HG02623 (cell line): ENCODE measurements around the gene MYZAP.

Experiments
- ATAC-seq: cut with Tn5 transposase; IDR thresholded peaks from one replicate; pipeline ENCODE4 v1.9.1; 2021; ENCODE audit warnings: moderate library complexity; ENCODE audit not compliant: unreplicated experiment

Gene MYZAP, protein sequence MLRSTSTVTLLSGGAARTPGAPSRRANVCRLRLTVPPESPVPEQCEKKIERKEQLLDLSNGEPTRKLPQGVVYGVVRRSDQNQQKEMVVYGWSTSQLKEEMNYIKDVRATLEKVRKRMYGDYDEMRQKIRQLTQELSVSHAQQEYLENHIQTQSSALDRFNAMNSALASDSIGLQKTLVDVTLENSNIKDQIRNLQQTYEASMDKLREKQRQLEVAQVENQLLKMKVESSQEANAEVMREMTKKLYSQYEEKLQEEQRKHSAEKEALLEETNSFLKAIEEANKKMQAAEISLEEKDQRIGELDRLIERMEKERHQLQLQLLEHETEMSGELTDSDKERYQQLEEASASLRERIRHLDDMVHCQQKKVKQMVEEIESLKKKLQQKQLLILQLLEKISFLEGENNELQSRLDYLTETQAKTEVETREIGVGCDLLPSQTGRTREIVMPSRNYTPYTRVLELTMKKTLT

GRCh38 chr15:57591822-57592367 is at the start of gene MYZAP:
Gene MYZAP (plus strand): TSS chr15:57591904. CDS start chr15:57592035, 131 bp downstream.
- ATAC-seq = no peak

DNA sequence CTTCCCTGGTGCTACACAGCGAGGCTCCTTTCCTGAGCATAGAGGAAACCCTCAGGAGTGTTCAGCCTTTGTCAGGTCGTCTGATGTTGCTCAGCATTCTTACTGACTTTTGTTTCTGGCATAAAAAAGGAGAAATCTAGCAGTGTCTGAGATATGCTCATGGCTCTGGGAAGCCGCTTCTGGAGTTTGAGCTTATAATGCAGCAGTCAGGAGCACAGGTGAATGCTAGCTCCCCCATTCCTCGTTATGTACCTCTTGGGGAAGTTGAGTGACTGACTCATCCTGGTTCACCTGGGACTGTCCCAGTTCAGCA is 49.2 kb upstream of the MYZAP start:
- no peak for ATAC-seq

GRCh38 chr15:57544848-57545480 is 46.7 kb upstream of the MYZAP start:
- no peak for ATAC-seq

- ATAC-seq = no peak
Measured at GRCh38 chr15:57545995-57546394, 45.7 kb upstream of the MYZAP start.

- no peak for ATAC-seq
Measured at GRCh38 chr15:57547243-57547755, 44.4 kb upstream of the MYZAP start.

- ATAC-seq = no peak
Measured at GRCh38 chr15:57548351-57548750, 43.4 kb upstream of the MYZAP start.

GRCh38 chr15:57548835-57549234 is 42.9 kb upstream of the MYZAP start:
- ATAC-seq = no peak

- ATAC-seq = no peak
Measured at GRCh38 chr15:57549935-57550334, 41.8 kb upstream of the MYZAP start.

DNA sequence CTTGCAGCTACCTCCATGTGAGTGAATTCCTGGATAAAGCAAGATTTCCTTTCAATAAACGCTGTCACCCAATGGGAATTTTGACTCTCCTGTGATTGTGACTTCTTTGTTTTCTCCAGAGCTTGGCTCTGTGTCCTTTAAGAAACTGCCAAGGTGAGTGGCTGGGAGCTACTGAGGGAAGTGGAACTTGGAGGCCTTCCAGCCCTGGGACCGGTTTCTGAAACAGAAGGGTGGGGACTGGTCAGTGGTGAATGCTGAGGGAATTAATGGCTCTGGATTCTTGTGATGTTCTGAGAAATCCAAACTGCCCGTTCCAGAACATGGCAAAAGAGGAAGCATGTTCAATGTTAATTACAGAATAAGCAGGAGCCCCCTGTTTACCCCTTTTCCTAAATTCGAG is 41.1 kb upstream of the MYZAP start:
- no peak for ATAC-seq

DNA sequence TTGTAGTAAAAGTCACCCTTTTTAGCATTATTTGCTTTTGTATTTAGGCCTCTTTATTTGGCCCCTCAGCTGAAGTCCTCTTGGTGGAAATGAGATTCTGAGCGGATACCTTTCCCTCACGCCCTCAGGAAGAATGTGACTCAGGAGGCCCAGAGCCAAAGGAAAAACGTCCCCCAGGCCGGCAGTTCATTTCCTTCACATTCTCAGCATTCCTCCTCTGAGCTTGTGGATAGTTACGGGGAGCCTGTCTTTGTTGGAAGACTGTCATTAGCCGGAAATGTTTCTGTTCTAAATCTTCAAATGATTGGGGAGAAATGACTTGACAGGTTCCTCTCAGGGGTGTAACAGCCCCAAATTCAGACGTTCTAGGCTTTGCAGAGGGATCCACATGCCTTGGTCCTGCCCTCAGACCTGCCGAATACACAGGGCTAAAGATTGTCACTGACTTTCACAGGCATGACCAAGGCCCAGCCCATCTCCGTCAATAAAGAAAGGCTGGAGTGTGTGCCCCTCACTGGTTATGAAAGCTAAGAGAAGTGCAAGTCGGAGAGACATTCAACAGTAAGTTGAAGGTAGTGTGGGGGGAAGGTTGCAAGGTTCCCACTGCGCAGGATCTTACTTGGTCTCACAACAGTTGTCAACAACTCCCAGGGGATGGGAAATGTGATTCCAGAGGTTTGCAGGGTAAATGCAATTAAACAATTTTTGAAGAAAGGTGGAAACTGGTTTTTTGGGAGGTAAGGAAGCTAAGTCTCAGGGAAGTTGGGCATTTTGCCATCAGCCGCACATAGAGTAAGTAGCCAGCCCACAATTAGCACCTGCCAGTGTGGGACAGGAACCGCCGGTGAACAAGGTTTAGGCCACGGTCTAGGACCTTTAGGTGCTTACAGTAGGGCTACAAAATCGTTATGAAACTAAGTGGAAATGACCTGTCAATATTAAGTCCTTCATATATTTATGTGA is 39.7 kb upstream of the MYZAP start:
- ATAC-seq = no peak

DNA sequence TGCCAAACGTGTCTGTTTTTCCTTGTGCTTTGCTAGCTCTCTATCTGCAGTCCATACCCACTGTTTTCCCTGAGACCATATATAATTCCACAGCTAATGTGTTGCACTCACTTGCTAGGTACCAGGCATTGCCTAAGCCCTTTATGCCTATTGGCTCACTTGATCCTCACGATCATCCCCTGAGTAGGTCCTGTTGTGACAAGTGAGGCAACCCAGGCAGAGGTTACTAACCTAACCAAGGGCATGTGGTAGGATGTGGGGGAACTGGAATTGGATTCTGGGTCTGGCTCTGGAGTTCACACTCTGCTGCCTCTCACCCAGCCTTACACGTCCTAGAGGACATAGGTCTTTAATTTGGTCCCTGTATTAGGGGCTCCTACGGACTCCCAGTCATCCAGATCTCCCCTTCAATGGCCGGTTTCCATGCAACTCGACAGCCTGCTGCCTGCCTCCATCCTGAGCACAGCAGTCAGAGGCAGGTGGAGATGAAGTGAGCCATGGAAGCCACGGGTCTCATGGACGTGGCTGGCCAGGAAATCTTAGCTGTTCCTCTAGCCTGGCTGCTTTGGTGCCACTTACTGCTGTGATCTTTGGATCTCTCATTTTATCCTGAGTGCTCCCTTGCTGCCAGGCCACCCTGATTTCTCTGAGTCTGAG is 38.9 kb upstream of the MYZAP start:
- ATAC-seq = no peak

DNA sequence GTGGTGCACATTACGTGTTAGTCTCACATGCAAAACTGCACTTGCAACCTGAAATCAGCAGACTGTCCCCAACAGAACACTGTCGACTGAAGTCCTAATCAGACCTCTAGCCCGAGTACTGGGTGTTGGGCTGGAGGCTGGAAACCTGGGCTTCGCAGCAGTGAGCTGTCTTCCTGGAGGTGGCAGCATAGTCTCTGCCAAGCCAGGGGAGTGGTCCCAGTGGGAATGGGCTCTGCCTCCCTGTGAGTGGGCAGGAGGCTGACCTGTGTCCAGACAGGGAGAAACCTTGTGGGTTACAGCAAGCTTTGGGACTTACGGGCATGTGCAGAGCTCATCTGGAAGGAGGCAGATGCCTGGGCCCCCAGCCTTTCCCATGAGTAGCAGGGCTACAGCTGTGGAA is 38.2 kb upstream of the MYZAP start:
- no peak for ATAC-seq

DNA sequence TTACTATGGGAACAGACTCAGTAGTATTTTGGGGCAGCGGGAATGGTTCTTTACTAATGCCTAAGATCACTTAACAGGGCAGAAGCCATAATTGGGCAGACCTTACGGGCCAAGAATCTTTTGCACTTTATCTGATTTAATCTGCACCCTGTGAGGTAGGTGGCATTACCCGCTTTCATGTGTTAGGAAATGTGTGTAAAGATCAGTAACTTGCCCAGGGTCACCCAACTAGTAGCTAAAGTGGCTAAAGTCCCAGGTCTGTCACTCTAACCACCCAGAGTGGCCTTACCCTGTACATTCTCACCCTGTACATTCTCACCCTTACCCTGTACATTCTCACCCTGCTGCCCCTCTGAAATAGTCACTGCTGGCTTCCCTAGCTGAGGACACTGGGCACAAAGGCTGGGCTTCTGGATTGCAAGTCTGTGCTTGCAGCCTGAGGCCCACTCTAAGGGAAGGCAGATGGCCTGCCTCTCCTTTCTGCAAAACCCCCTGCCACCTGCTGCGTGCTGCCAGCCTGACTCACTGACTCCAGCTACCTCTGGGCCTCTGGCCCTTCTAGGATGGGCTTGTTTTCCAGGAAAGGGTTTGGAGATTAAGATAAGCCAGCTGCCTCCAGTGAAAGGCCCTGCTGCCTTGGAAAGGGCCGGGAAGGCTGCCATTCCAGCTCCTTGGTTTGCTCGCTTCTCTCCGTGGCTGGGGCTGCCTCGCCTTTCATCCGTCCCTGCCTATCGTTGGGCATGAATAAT is 37.5 kb upstream of the MYZAP start:
- ATAC-seq = no peak

DNA sequence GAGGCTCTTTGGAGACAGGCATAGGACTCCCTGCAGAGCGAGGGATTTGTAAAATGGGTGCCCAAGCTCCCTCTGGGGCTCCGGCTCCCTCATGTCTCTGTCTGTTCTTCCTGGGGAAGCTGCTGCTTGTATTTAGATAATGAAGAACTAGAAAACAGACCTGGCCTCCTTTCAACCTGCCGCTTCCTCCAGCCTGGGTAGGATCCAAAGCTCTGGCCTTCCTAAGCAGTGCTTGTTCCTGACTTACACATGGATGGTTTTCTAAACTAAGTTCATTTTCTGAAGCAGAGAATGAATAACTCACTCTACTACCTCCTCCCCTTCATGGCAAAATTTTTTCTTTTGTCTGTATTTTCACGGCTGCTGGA is 36.9 kb upstream of the MYZAP start:
- ATAC-seq = no peak

- ATAC-seq = no peak
Measured at GRCh38 chr15:57555270-57555669, 36.4 kb upstream of the MYZAP start.

- ATAC-seq = no peak
Measured at GRCh38 chr15:57556040-57556439, 35.7 kb upstream of the MYZAP start.

- no peak for ATAC-seq
Measured at GRCh38 chr15:57557267-57557666, 34.4 kb upstream of the MYZAP start.

DNA sequence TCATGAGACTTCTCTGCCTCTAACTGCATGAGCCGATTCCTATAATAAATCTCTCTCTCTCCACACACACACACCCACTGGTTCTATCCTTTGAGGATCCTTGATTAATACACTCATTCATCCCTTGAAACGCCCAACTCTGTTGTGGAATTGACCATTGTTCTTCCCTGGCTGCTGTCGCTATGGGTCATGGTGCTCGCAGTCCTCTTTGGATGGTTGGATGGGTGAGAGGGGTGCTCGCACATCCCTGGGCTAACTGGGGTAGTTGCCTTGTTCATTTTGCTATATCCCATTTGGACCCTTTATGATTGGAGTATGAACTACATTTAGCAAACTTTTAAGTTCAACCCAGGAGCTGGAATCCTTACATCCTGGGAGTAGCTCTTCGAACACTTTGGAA is 33.9 kb upstream of the MYZAP start:
- ATAC-seq = no peak

GRCh38 chr15:57559875-57560274 is 31.8 kb upstream of the MYZAP start:
- no peak for ATAC-seq
